ENCODE data around the gene WNT1. TPM values are rescaled to one million over a fixed set of nuclear protein-coding genes. Genes with fewer than 3 reads are reported as not detected.

Gene WNT1
- total RNA-seq (not detected), polyA plus RNA-seq (not detected)
- long read RNA-seq, donor 1: 0 reads
- long read RNA-seq, donor 2: 0 reads
- long read RNA-seq, donor 3: 0 reads

DNA sequence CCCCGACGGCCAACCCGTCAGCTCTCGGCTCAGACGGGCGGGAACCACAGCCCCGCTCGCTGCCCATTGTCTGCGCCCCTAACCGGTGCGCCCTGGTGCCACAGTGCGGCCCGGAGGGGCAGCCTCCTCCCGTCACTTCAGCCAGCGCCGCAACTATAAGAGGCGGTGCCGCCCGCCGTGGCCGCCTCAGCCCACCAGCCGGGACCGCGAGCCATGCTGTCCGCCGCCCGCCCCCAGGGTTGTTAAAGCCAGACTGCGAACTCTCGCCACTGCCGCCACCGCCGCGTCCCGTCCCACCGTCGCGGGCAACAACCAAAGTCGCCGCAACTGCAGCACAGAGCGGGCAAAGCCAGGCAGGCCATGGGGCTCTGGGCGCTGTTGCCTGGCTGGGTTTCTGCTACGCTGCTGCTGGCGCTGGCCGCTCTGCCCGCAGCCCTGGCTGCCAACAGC, at the start of gene WNT1:
Gene WNT1, plus strand, starts transcription at position 32 of the 450 bp plus-strand sequence. Its CDS starts 329 bp downstream, at position 361.
- no peaks in the 10 kb centered on the region for H3K36me3 ChIP-seq
- intact Hi-C loops (cut with DNase I): no loop called here
- no peak for DNase-seq
- peaks cover 7% of the 10 kb centered on the region for H3K27me3 ChIP-seq
- WGBS, 3 donors: 1 to 2% (median 1%) methylated on average over 29 to 45 of the region's 45 CpGs
- no peaks in the 10 kb centered on the region for H3K9me3 ChIP-seq
- no peak within 1 kb of the TSS for H3K4me3 ChIP-seq
- no peak within 1 kb of the TSS for H3K27ac ChIP-seq
- peaks cover 11% of the 10 kb centered on the region for H3K4me1 ChIP-seq (ENCODE audit: insufficient read depth)
- no peak for TF ChIP-seq POLR2A (IDR thresholded peaks at IDR 0.05)
- no peak for TF ChIP-seq EP300 (IDR thresholded peaks at IDR 0.05)
- TF ChIP-seq CTCF (IDR thresholded peaks at IDR 0.05): no peak

- TF ChIP-seq EP300 (IDR thresholded peaks at IDR 0.05): no peak
- no peak for TF ChIP-seq POLR2A (IDR thresholded peaks at IDR 0.05)
- TF ChIP-seq CTCF (IDR thresholded peaks at IDR 0.05): no peak
- Histone ChIP-seq H3K9me3 (no peaks in the 10 kb centered on the region), H3K27me3 (no peaks in the 10 kb centered on the region), H3K4me3 (no peak overlapping the region), H3K36me3 (no peaks in the 10 kb centered on the region), H3K27ac (no peak overlapping the region), H3K4me1 (ENCODE audit: insufficient read depth) (peaks cover 2% of the 10 kb centered on the region)
- no peak for DNase-seq
- intact Hi-C loops (cut with DNase I): loop anchor here in 1 of 4 donors (10.0 kb wide), 1 partner anchor 55 kb away; no protein-coding TSS in a partner anchor
- 76 to 91% (median 86%) methylated on average over 1 of the region's 1 CpG for WGBS, 3 donors
These were observed 48.6 kb upstream of the WNT1 start for GRCh38 chr12:48929551-48929950.

DNA sequence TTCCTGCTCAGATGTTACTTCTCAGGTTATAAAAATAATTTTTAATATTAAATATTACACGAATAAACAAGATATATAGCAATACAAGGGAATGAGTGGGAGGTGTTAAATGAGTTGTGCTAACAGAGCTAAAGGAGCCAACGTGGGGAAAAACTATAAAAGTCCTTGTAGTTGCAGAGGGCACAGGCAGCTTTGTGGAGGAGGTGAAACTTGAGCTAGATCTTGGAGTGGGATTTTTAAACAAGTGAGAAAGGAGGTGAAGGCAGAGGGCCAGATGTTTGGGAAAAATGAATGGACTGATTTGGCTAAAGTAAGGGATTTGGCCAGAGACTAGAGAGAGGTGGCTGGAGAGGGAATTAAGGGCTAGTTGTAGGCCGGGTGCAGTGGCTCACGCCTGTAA, 47.6 kb upstream of the WNT1 start:
- H3K27ac ChIP-seq: no peak overlapping the region
- no peak overlapping the region for H3K4me3 ChIP-seq
- H3K9me3 ChIP-seq: no peaks in the 10 kb centered on the region
- H3K36me3 ChIP-seq: no peaks in the 10 kb centered on the region
- TF ChIP-seq POLR2A (IDR thresholded peaks at IDR 0.05): no peak
- no peak for TF ChIP-seq CTCF (IDR thresholded peaks at IDR 0.05)
- no peak for TF ChIP-seq EP300 (IDR thresholded peaks at IDR 0.05)
- H3K27me3 ChIP-seq: no peaks in the 10 kb centered on the region
- intact Hi-C loops (cut with DNase I): no loop called here
- H3K4me1 ChIP-seq (ENCODE audit: insufficient read depth): peaks cover under 1% of the 10 kb centered on the region
- 25 to 35% (median 31%) methylated on average over 4 of the region's 4 CpGs for WGBS, 3 donors
- DNase-seq: no peak

DNA sequence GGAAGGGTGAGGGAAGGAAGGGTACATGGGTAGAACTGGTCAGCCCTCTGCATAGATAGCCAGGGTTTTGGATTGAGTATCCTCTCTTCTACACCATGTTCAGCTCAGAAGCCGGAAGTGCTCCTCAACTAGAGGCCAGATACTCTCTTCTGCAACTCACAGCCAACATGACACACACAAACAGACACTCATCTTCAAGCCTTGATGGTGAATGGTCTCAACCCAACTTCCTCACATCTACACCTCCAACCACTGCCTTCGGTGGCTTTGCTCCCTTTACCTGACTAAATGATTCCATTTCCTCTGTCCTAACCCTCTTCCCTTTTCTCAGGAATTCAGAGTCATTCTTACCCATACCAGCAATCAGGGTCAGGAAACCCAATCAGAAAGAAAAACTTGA, 45.2 kb upstream of the WNT1 start:
- Histone ChIP-seq H3K27ac (no peak overlapping the region), H3K9me3 (no peaks in the 10 kb centered on the region), H3K4me1 (ENCODE audit: insufficient read depth) (no peaks in the 10 kb centered on the region), H3K27me3 (no peaks in the 10 kb centered on the region), H3K36me3 (no peaks in the 10 kb centered on the region), H3K4me3 (no peak overlapping the region)
- TF ChIP-seq CTCF (IDR thresholded peaks at IDR 0.05): no peak
- TF ChIP-seq EP300 (IDR thresholded peaks at IDR 0.05): no peak
- TF ChIP-seq POLR2A (IDR thresholded peaks at IDR 0.05): no peak
- WGBS, 3 donors: 61 to 90% (median 63%) methylated on average over 2 of the region's 2 CpGs
- intact Hi-C loops (cut with DNase I): no loop called here
- DNase-seq: no peak

Data from ovary (tissue), 10 donors.